ENCODE measurements around the gene FSTL5. TPM values are rescaled to one million over a fixed set of nuclear protein-coding genes. Genes with fewer than 3 reads are reported as not detected.

Gene FSTL5
- total and polyA plus RNA-seq, 4 donors = 0.01 to 0.08 TPM; not detected in 2

- Histone ChIP-seq H3K4me1 (ENCODE audit: control insufficient read depth in 4 of 4, insufficient read depth in 4 of 4, low read length in 3 of 4) (no peaks in the 10 kb centered on the region), H3K9me3 (ENCODE audit: control insufficient read depth in 4 of 4, low read length in 3 of 4) (no peaks in the 10 kb centered on the region), H3K36me3 (ENCODE audit: control insufficient read depth in 4 of 4, insufficient read depth in 3 of 4, low read depth in 1 of 4, low read length in 3 of 4) (no peaks in the 10 kb centered on the region), H3K27me3 (ENCODE audit: control insufficient read depth in 4 of 4, insufficient read depth in 4 of 4, low read length in 3 of 4) (no peaks in the 10 kb centered on the region), H3K27ac (ENCODE audit: low read depth in 1 of 2, low read length in 2 of 2) (no peak overlapping the region), H3K9ac (ENCODE audit: low read depth in 1 of 2, low read length in 2 of 2) (no peak overlapping the region), H3K4me3 (ENCODE audit: low read depth in 1 of 3, low read length in 3 of 3) (no peak overlapping the region)
- 41% methylated on average over 2 of the region's 2 CpGs for WGBS
- TF ChIP-seq CTCF (IDR thresholded peaks at IDR 0.05; ENCODE audit: low read depth, low read length, missing input control) (peak; percentile 16), ZBTB33 (IDR thresholded peaks at IDR 0.05) (no peak), HNF4G (IDR thresholded peaks at IDR 0.05) (no peak), RAD21 (IDR thresholded peaks at IDR 0.05) (peak; percentile 9 to 70), ATF3 (IDR thresholded peaks at IDR 0.05) (no peak)
- DNase-seq (ENCODE audit: low spot score) = no peak
Observed at GRCh38 chr4:161952382-161952781, 211.4 kb downstream of the FSTL5 start.

GRCh38 chr4:161949946-161950725 lies 213.7 kb downstream of the FSTL5 start:
- Histone ChIP-seq H3K27me3 (ENCODE audit: control insufficient read depth in 4 of 4, insufficient read depth in 4 of 4, low read length in 3 of 4) (no peaks in the 10 kb centered on the region), H3K9me3 (ENCODE audit: control insufficient read depth in 4 of 4, low read length in 3 of 4) (no peaks in the 10 kb centered on the region), H3K4me3 (ENCODE audit: low read depth in 1 of 3, low read length in 3 of 3) (no peak overlapping the region), H3K4me1 (ENCODE audit: control insufficient read depth in 4 of 4, insufficient read depth in 4 of 4, low read length in 3 of 4) (no peaks in the 10 kb centered on the region), H3K9ac (ENCODE audit: low read depth in 1 of 2, low read length in 2 of 2) (no peak overlapping the region), H3K27ac (ENCODE audit: low read depth in 1 of 2, low read length in 2 of 2) (no peak overlapping the region), H3K36me3 (ENCODE audit: control insufficient read depth in 4 of 4, insufficient read depth in 3 of 4, low read depth in 1 of 4, low read length in 3 of 4) (no peaks in the 10 kb centered on the region)
- 69% methylated on average over 4 of the region's 4 CpGs for WGBS
- no peak for TF ChIP-seq TAF1 (conservative IDR thresholded peaks at IDR 0.05)
- TF ChIP-seq NR2F2 (IDR thresholded peaks at IDR 0.05) = no peak
- TF ChIP-seq, protein P1, sequence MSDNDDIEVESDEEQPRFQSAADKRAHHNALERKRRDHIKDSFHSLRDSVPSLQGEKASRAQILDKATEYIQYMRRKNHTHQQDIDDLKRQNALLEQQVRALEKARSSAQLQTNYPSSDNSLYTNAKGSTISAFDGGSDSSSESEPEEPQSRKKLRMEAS (IDR thresholded peaks at IDR 0.05) = no peak
- no peak for TF ChIP-seq HNF4A (conservative IDR thresholded peaks at IDR 0.05)
- no peak for TF ChIP-seq FOXA1 (IDR thresholded peaks at IDR 0.05)
- TF ChIP-seq GABPA (IDR thresholded peaks at IDR 0.05 in 1 of 2, conservative IDR thresholded peaks at IDR 0.05 in 1 of 2) = no peak
- no peak for TF ChIP-seq RXRA (IDR thresholded peaks at IDR 0.05)
- no peak for DNase-seq (ENCODE audit: low spot score)
